H1 (cell line): Measurements from ENCODE around the gene SERPINB1. TPM values are rescaled to one million over a fixed set of nuclear protein-coding genes. Genes with fewer than 3 reads are reported as not detected.

Experiments
- CTCF ChIA-PET: fragments of 300-600 bp; sonication (Branson Sonifier 250); formaldehyde crosslinking; loops from one replicate; lab custom pipeline; 2021; ENCODE audit not compliant: partially characterized antibody; lab: Charles Lee
- POLR2A ChIA-PET: fragments of 300-600 bp; sonication (Branson Sonifier 250); formaldehyde crosslinking; loops from one replicate; lab custom pipeline; 2021; ENCODE audit warnings: inconsistent platforms; ENCODE audit not compliant: partially characterized antibody; lab: Charles Lee
- DNase-seq, 2 experiments: peaks; one replicate each; pipeline versions ENCODE4 v3.0.0 to v3.0.0-alpha.2; 2010 to 2022; ENCODE audit warnings: low spot score in 2 of 2, low read depth in 1 of 2, mixed read lengths in 1 of 2
- FAIRE-seq: peaks from 2 replicates; lab custom pipeline; 2011; peaks lifted over from hg19 to GRCh38; lab: Jason Lieb, UNC
- H2AFZ ChIP-seq: 2 replicates; pipeline ENCODE4 v1.8.1; 2012; ENCODE audit warnings: low read length, inconsistent platforms
- H2AK5ac ChIP-seq: 2 replicates; pipeline ENCODE4 v1.6.1; 2013; ENCODE audit warnings: low read depth, low read length
- H2BK120ac ChIP-seq: replicated peaks from 2 replicates; pipeline ENCODE3; 2013; ENCODE audit warnings: low read depth, low read length, inconsistent platforms
- H2BK12ac ChIP-seq: 2 replicates; pipeline ENCODE4 v1.6.1; 2013; ENCODE audit warnings: low read depth, low read length
- H2BK15ac ChIP-seq: 2 replicates; pipeline ENCODE4 v1.6.1; 2013; ENCODE audit warnings: low read length
- H2BK20ac ChIP-seq: 2 replicates; pipeline ENCODE4 v1.6.1; 2013; ENCODE audit warnings: low read length
- H2BK5ac ChIP-seq: 2 replicates; pipeline ENCODE4 v1.6.1; 2013; ENCODE audit warnings: low read depth, low read length
- H3K14ac ChIP-seq: 2 replicates; pipeline ENCODE4 v1.6.1; 2013; ENCODE audit warnings: inconsistent platforms; ENCODE audit not compliant: insufficient read length
- H3K18ac ChIP-seq: 2 replicates; pipeline ENCODE4 v1.6.1; 2013; ENCODE audit warnings: low read length; ENCODE audit errors: extremely low read depth
- H3K23ac ChIP-seq: 2 replicates; pipeline ENCODE4 v1.6.1; 2013; ENCODE audit warnings: inconsistent platforms; ENCODE audit not compliant: insufficient read length
- H3K23me2 ChIP-seq: 2 replicates; pipeline ENCODE4 v1.6.1; 2013; ENCODE audit warnings: low read depth, low read length
- H3K27ac ChIP-seq: 2 replicates; pipeline ENCODE4 v1.6.1; 2011; ENCODE audit warnings: low read depth, low read length, inconsistent platforms
- H3K27me3 ChIP-seq, 4 experiments: replicated peaks in 1 of 4; 1 replicate in 1 of 4; 2 replicates in 3 of 4; pipeline versions ENCODE4 v1.6.1 to v1.8.1; 2011 to 2013; ENCODE audit warnings: low read length in 3 of 4, mild to moderate bottlenecking in 3 of 4, inconsistent platforms in 2 of 4, mixed read lengths in 2 of 4, moderate library complexity in 1 of 4; ENCODE audit not compliant: control insufficient read depth in 3 of 4, insufficient read depth in 3 of 4; ENCODE audit errors: extremely low read depth in 1 of 4
- H3K36me3 ChIP-seq, 4 experiments: 2 replicates each; pipeline versions ENCODE4 v1.6.1 to v1.8.1; 2011 to 2013; ENCODE audit warnings: mild to moderate bottlenecking in 4 of 4, low read length in 3 of 4, moderate library complexity in 2 of 4, control low read depth in 1 of 4, inconsistent platforms in 1 of 4; ENCODE audit not compliant: insufficient read depth in 4 of 4, control insufficient read depth in 2 of 4
- H3K4ac ChIP-seq: replicated peaks from 2 replicates; pipeline ENCODE3; 2013; ENCODE audit warnings: low read length, low read depth, mixed read lengths, inconsistent platforms; ENCODE audit not compliant: insufficient read length
- H3K4me1 ChIP-seq, 4 experiments: replicated peaks in 1 of 4; 1 replicate in 1 of 4; 2 replicates in 3 of 4; pipeline versions ENCODE4 v1.6.1 to v1.8.1; 2011 to 2013; ENCODE audit warnings: low read length in 3 of 4, inconsistent platforms in 2 of 4, mixed read lengths in 1 of 4; ENCODE audit not compliant: insufficient read depth in 4 of 4, control insufficient read depth in 3 of 4
- H3K4me2 ChIP-seq, 2 experiments: 2 replicates each; pipeline versions ENCODE4 v1.6.1 to v1.8.1; 2011 to 2013; ENCODE audit warnings: low read depth in 2 of 2, low read length in 2 of 2, control low read depth in 1 of 2, inconsistent platforms in 1 of 2, mild to moderate bottlenecking in 1 of 2; ENCODE audit not compliant: insufficient read depth in 1 of 2
- H3K4me3 ChIP-seq, 4 experiments: fragments of 200-600, 300-600 bp in 1 of 4; sonication (generic), shearing (Covaris generic), sonication (Bioruptor Twin) in 1 of 4; 2 replicates each; pipeline versions ENCODE4 v1.5.1 to v1.8.1; 2011 to 2016; ENCODE audit warnings: low read length in 4 of 4, low read depth in 3 of 4, control low read depth in 2 of 4, inconsistent platforms in 2 of 4, mild to moderate bottlenecking in 2 of 4, mixed read lengths in 1 of 4, moderate library complexity in 1 of 4; ENCODE audit not compliant: insufficient read depth in 2 of 4; ENCODE audit errors: extremely low read depth in 1 of 4
- H3K56ac ChIP-seq: replicated peaks from 2 replicates; pipeline ENCODE3; 2013; ENCODE audit warnings: low read depth, mild to moderate bottlenecking, mixed read lengths, low read length, inconsistent platforms; ENCODE audit not compliant: insufficient read length
- H3K79me1 ChIP-seq: 2 replicates; pipeline ENCODE4 v1.6.1; 2013; ENCODE audit warnings: low read depth, low read length, control low read depth
- H3K79me2 ChIP-seq, 2 experiments: 2 replicates each; pipeline versions ENCODE4 v1.6.1 to v1.8.1; 2012 to 2013; ENCODE audit warnings: low read length in 2 of 2, mild to moderate bottlenecking in 2 of 2, inconsistent platforms in 1 of 2; ENCODE audit not compliant: insufficient read depth in 2 of 2, control insufficient read depth in 1 of 2
- H3K9ac ChIP-seq, 4 experiments: replicated peaks in 1 of 4; 1 replicate in 1 of 4; 2 replicates in 3 of 4; pipeline versions ENCODE4 v1.6.1 to v1.8.1; 2011 to 2013; ENCODE audit warnings: low read depth in 3 of 4, low read length in 3 of 4, control low read depth in 2 of 4, mild to moderate bottlenecking in 2 of 4, moderate library complexity in 2 of 4, inconsistent platforms in 1 of 4; ENCODE audit errors: extremely low read depth in 1 of 4
- H3K9me3 ChIP-seq, 2 experiments: 2 replicates each; pipeline versions ENCODE4 v1.6.1 to v1.8.1; 2012 to 2013; ENCODE audit warnings: mild to moderate bottlenecking in 2 of 2, moderate library complexity in 2 of 2, control low read depth in 1 of 2, inconsistent platforms in 1 of 2, low read depth in 1 of 2, low read length in 1 of 2, mixed read lengths in 1 of 2; ENCODE audit not compliant: insufficient read depth in 2 of 2
- H4K20me1 ChIP-seq, 2 experiments: replicated peaks in 1 of 2; 2 replicates each; pipeline versions ENCODE3 to v1.8.1; 2011 to 2013; ENCODE audit warnings: inconsistent platforms in 2 of 2, low read length in 2 of 2, mild to moderate bottlenecking in 1 of 2; ENCODE audit not compliant: insufficient read depth in 2 of 2, control insufficient read depth in 1 of 2
- H4K5ac ChIP-seq: 2 replicates; pipeline ENCODE4 v1.6.1; 2013; ENCODE audit warnings: low read length, low read depth, mixed read lengths, inconsistent platforms; ENCODE audit not compliant: insufficient read length
- H4K8ac ChIP-seq: 2 replicates; pipeline ENCODE4 v1.8.0; 2013; ENCODE audit warnings: mild to moderate bottlenecking, moderate library complexity, low read length, inconsistent platforms; ENCODE audit not compliant: insufficient read depth; ENCODE audit errors: extremely low read depth
- H4K91ac ChIP-seq: replicated peaks from 2 replicates; pipeline ENCODE3; 2013; ENCODE audit warnings: low read length, mixed read lengths, inconsistent platforms; ENCODE audit not compliant: insufficient read length
- MAFK ChIP-seq: IDR thresholded peaks from 2 replicates; pipeline ENCODE4 v1.6.1; 2012; ENCODE audit warnings: low read depth, mild to moderate bottlenecking, improper control_type of control experiment, low read length
- WGBS, 2 experiments: shearing (Covaris generic) in 1 of 2; methylation state at CpG; one replicate each; pipeline versions ENCODE4 v1.1.6 to v1.1.7; 2013 to 2015; ENCODE audit warnings: low lambda C conversion rate in 2 of 2, mixed read lengths in 2 of 2, inconsistent platforms in 1 of 2, low coverage in 1 of 2, missing lambda C conversion rate in 1 of 2; ENCODE audit not compliant: insufficient replicate concordance in 2 of 2, insufficient coverage in 1 of 2, insufficient read length in 1 of 2; ENCODE audit errors: extremely low coverage in 1 of 2, missing lambda C conversion rate in 1 of 2; 5-methylcytosine and 5-hydroxymethylcytosine counted together
- polyA plus RNA-seq, 7 experiments: library from polyadenylated mRNA; depleted of rRNA in 3 of 7; stranded (reverse) in 5 of 7; unstranded in 2 of 7; fragments of >200 nt in 5 of 7; fragments of 200-250 nt in 2 of 7; gene quantifications; 1 replicate in 5 of 7; 2 replicates in 1 of 7; 4 replicates in 1 of 7; pipeline versions ENCODE4 v1.2.1 to v1.2.3, GENCODE V29; 2011 to 2013; ENCODE audit warnings: missing spikeins in 2 of 7, mixed read lengths in 2 of 7
- total RNA-seq: library from RNA; stranded (reverse); fragmentation: NEBNext Ultra II Directional; extraction: Animal tissue kit (Norgen Biotek cat#: 25700); gene quantifications from 2 replicates; pipeline ENCODE4 v1.2.1, GENCODE V29; 2021

Gene SERPINB1
- total and polyA plus RNA-seq, 2 of the 8 experiments (the other 6 are each of a cell fraction or from before 2014, with no cell fraction given), result 8.1 to 17.3 TPM

GRCh38 chr6:2855061-2855519 is 13.4 kb upstream of the SERPINB1 start:
- H3K4me2 ChIP-seq, result no peak overlapping the region; a peak in 1 of 4 replicates
- H3K79me2 ChIP-seq, result no peaks in the 10 kb centered on the region
- TF ChIP-seq MAFK, result no peak
- H3K36me3 ChIP-seq, result no peaks in the 10 kb centered on the region
- H3K23me2 ChIP-seq, result peaks cover 4% of the 10 kb centered on the region; the same call in 1 of the 2 replicates
- H3K9ac ChIP-seq, result no peak overlapping the region
- no peaks in the 10 kb centered on the region for H3K79me1 ChIP-seq
- no peaks in the 10 kb centered on the region for H3K9me3 ChIP-seq
- no peak for DNase-seq
- peak overlapping the region; percentile 83; the same call in 1 of the 2 replicates for H4K8ac ChIP-seq
- no peak overlapping the region for H3K14ac ChIP-seq
- CTCF ChIA-PET, result interaction anchor here (0.6 to 3.3 kb wide), 21 partner anchors 8 to 177 kb away, joined by 3 to 27 read pairs (median 3); partner anchors contain the start of gene SERPINB1
- H2AFZ ChIP-seq, result peak overlapping the region; percentile 24; the same call in 1 of the 2 replicates
- peak overlapping the region; percentile 56; the same call in 1 of the 2 replicates for H2AK5ac ChIP-seq
- no peak overlapping the region for H2BK120ac ChIP-seq
- H3K4ac ChIP-seq, result no peak overlapping the region
- no peaks in the 10 kb centered on the region for H4K20me1 ChIP-seq
- no peak overlapping the region for H3K4me3 ChIP-seq
- H3K27me3 ChIP-seq, result no peaks in the 10 kb centered on the region
- H2BK20ac ChIP-seq, result peak overlapping the region; percentile 24; the same call in 1 of the 2 replicates
- H3K4me1 ChIP-seq, result peaks cover 0 to 18% (median 9%) of the 10 kb centered on the region in 4 experiments
- peak overlapping the region; percentile 61; the same call in 1 of the 2 replicates for H2BK5ac ChIP-seq
- peak overlapping the region; percentile 35 for H4K91ac ChIP-seq
- no peak overlapping the region for H4K5ac ChIP-seq
- POLR2A ChIA-PET, result interaction anchor here (1.0 to 3.6 kb wide), 4 partner anchors 8 to 209 kb away, joined by 3 to 18 read pairs (median 8); no protein-coding TSS in a partner anchor
- peak overlapping the region; percentile 75 for H2BK12ac ChIP-seq
- WGBS, 2 experiments, result 94% methylated on average over 13 of the region's 13 CpGs; no CpG with 5 or more reads in 1 of the 2 experiments
- H3K27ac ChIP-seq, result 0 out of 2 replicates have a peak overlapping the region, but pooled peaks have one; percentile 18
- H3K18ac ChIP-seq, result peak overlapping the region; percentile 82
- H3K56ac ChIP-seq, result no peak overlapping the region
- no peak overlapping the region for H3K23ac ChIP-seq
- no peak overlapping the region for H2BK15ac ChIP-seq
- FAIRE-seq, result no peak
